Activated T-cell treated with anti-CD3 and anti-CD28 coated beads, Interleukin-2, amount 50 U/mL, for 4 hours (primary cell): ENCODE results near the gene CAPN13. TPM values are rescaled to one million over a fixed set of nuclear protein-coding genes. Genes with fewer than 3 reads are reported as not detected.

ENCODE experiments used
- ATAC-seq, 2 donors: fragments of 200-7000 bp; cut with Tn5 transposase; one replicate each; pipeline ENCODE4 v1.10.0; 2021
- DNase-seq: peaks from one replicate; pipeline ENCODE4 v3.0.0-alpha.2; 2020
- H3K27me3 Mint-ChIP-seq: one replicate; pipeline ENCODE4 v1.8.0; 2021; ENCODE audit warnings: low read depth, mixed read lengths
- H3K36me3 Mint-ChIP-seq: one replicate; pipeline ENCODE4 v1.8.0; 2022; ENCODE audit warnings: mixed read lengths; ENCODE audit not compliant: insufficient read depth
- H3K4me1 Mint-ChIP-seq: one replicate; pipeline ENCODE4 v1.8.0; 2021; ENCODE audit warnings: low read depth, mixed read lengths
- H3K4me3 Mint-ChIP-seq: one replicate; pipeline ENCODE4 v1.8.0; 2021; ENCODE audit warnings: mild to moderate bottlenecking, moderate library complexity, mixed read lengths
- H3K9me3 Mint-ChIP-seq: one replicate; pipeline ENCODE4 v1.8.0; 2021; ENCODE audit warnings: mixed read lengths
- total RNA-seq, 3 donors: library from RNA; stranded (reverse); gene quantifications; one replicate each; pipeline ENCODE4 v1.2.1, GENCODE V29; 2021

The CAPN13 gene
- total RNA-seq, 3 donors from 2014 or later: 0.08 TPM; not detected in 2

- Mint-ChIP-seq H3K9me3 (no peaks in the 10 kb centered on the region), H3K4me3 (no peak overlapping the region), H3K27me3 (peaks cover 15% of the 10 kb centered on the region), H3K36me3 (no peaks in the 10 kb centered on the region), H3K4me1 (no peaks in the 10 kb centered on the region)
- DNase-seq: no peak
- ATAC-seq: no peak
Observed at GRCh38 chr2:30764021-30764800, 43.0 kb downstream of the CAPN13 start.

- no peaks in the 10 kb centered on the region for H3K36me3 Mint-ChIP-seq
- no peaks in the 10 kb centered on the region for H3K4me1 Mint-ChIP-seq
- peaks cover 15% of the 10 kb centered on the region for H3K27me3 Mint-ChIP-seq
- no peak overlapping the region for H3K4me3 Mint-ChIP-seq
- ATAC-seq (no peak), DNase-seq (no peak)
- no peaks in the 10 kb centered on the region for H3K9me3 Mint-ChIP-seq
Observed at GRCh38 chr2:30763151-30763660, 44.0 kb downstream of the CAPN13 start.

GRCh38 chr2:30761226-30761625 is 46.0 kb downstream of the CAPN13 start:
- Mint-ChIP-seq H3K4me3 (no peak overlapping the region), H3K9me3 (no peaks in the 10 kb centered on the region), H3K27me3 (peaks cover 15% of the 10 kb centered on the region), H3K4me1 (no peaks in the 10 kb centered on the region), H3K36me3 (no peaks in the 10 kb centered on the region)
- no peak for ATAC-seq
- DNase-seq: no peak

GRCh38 chr2:30759481-30759880 is 47.8 kb downstream of the CAPN13 start:
- ATAC-seq (no peak), DNase-seq (no peak)
- Mint-ChIP-seq H3K36me3 (no peaks in the 10 kb centered on the region), H3K4me3 (no peak overlapping the region), H3K4me1 (no peaks in the 10 kb centered on the region), H3K27me3 (peaks cover 11% of the 10 kb centered on the region), H3K9me3 (no peaks in the 10 kb centered on the region)

GRCh38 chr2:30758191-30758651 is 49.0 kb downstream of the CAPN13 start:
- Mint-ChIP-seq H3K4me3 (no peak overlapping the region), H3K27me3 (peaks cover 13% of the 10 kb centered on the region), H3K4me1 (no peaks in the 10 kb centered on the region), H3K36me3 (no peaks in the 10 kb centered on the region), H3K9me3 (no peaks in the 10 kb centered on the region)
- ATAC-seq (no peak), DNase-seq (no peak)

- DNase-seq (no peak), ATAC-seq (no peak)
- Mint-ChIP-seq H3K9me3 (no peaks in the 10 kb centered on the region), H3K36me3 (no peaks in the 10 kb centered on the region), H3K4me1 (no peaks in the 10 kb centered on the region), H3K27me3 (peaks cover 13% of the 10 kb centered on the region), H3K4me3 (no peak overlapping the region)
Observed at GRCh38 chr2:30757749-30758148, 49.5 kb downstream of the CAPN13 start.

- no peak for DNase-seq
- Mint-ChIP-seq H3K4me3 (no peak overlapping the region), H3K9me3 (no peaks in the 10 kb centered on the region), H3K27me3 (peaks cover 13% of the 10 kb centered on the region), H3K4me1 (no peaks in the 10 kb centered on the region), H3K36me3 (no peaks in the 10 kb centered on the region)
- ATAC-seq: no peak
Observed at GRCh38 chr2:30756971-30757370, 50.3 kb downstream of the CAPN13 start.

GRCh38 chr2:30756051-30756719 is 51.1 kb downstream of the CAPN13 start:
- no peak for ATAC-seq
- Mint-ChIP-seq H3K9me3 (no peaks in the 10 kb centered on the region), H3K4me1 (no peaks in the 10 kb centered on the region), H3K36me3 (no peaks in the 10 kb centered on the region), H3K27me3 (peaks cover 13% of the 10 kb centered on the region), H3K4me3 (no peak overlapping the region)
- DNase-seq: no peak

- DNase-seq (no peak), ATAC-seq (no peak)
- no peaks in the 10 kb centered on the region for H3K36me3 Mint-ChIP-seq
- peaks cover 13% of the 10 kb centered on the region for H3K27me3 Mint-ChIP-seq
- H3K4me1 Mint-ChIP-seq: no peaks in the 10 kb centered on the region
- H3K4me3 Mint-ChIP-seq: no peak overlapping the region
- no peaks in the 10 kb centered on the region for H3K9me3 Mint-ChIP-seq
Observed at GRCh38 chr2:30753630-30754029, 53.6 kb downstream of the CAPN13 start.

GRCh38 chr2:30752811-30753210 is 54.4 kb downstream of the CAPN13 start:
- no peaks in the 10 kb centered on the region for H3K9me3 Mint-ChIP-seq
- no peak for DNase-seq
- no peak for ATAC-seq
- no peaks in the 10 kb centered on the region for H3K36me3 Mint-ChIP-seq
- H3K4me3 Mint-ChIP-seq: no peak overlapping the region
- peaks cover 12% of the 10 kb centered on the region for H3K27me3 Mint-ChIP-seq
- H3K4me1 Mint-ChIP-seq: no peaks in the 10 kb centered on the region

GRCh38 chr2:30747206-30747605 is 60.0 kb downstream of the CAPN13 start:
- Mint-ChIP-seq H3K27me3 (no peaks in the 10 kb centered on the region), H3K9me3 (no peaks in the 10 kb centered on the region), H3K4me1 (no peaks in the 10 kb centered on the region), H3K36me3 (no peaks in the 10 kb centered on the region), H3K4me3 (no peak overlapping the region)
- ATAC-seq (no peak), DNase-seq (no peak)

- DNase-seq (no peak), ATAC-seq (no peak)
- peaks cover 2% of the 10 kb centered on the region for H3K27me3 Mint-ChIP-seq
- H3K9me3 Mint-ChIP-seq: no peaks in the 10 kb centered on the region
- H3K4me1 Mint-ChIP-seq: no peaks in the 10 kb centered on the region
- no peaks in the 10 kb centered on the region for H3K36me3 Mint-ChIP-seq
- no peak overlapping the region for H3K4me3 Mint-ChIP-seq
Observed at GRCh38 chr2:30744823-30745222, 62.4 kb downstream of the CAPN13 start.

GRCh38 chr2:30741576-30741975 is 65.7 kb downstream of the CAPN13 start:
- no peaks in the 10 kb centered on the region for H3K4me1 Mint-ChIP-seq
- H3K36me3 Mint-ChIP-seq: no peaks in the 10 kb centered on the region
- no peak for ATAC-seq
- peaks cover 5% of the 10 kb centered on the region for H3K27me3 Mint-ChIP-seq
- no peaks in the 10 kb centered on the region for H3K9me3 Mint-ChIP-seq
- H3K4me3 Mint-ChIP-seq: no peak overlapping the region
- DNase-seq: no peak

- no peak overlapping the region for H3K4me3 Mint-ChIP-seq
- peaks cover 5% of the 10 kb centered on the region for H3K27me3 Mint-ChIP-seq
- H3K9me3 Mint-ChIP-seq: no peaks in the 10 kb centered on the region
- no peaks in the 10 kb centered on the region for H3K36me3 Mint-ChIP-seq
- ATAC-seq (no peak), DNase-seq (no peak)
- no peaks in the 10 kb centered on the region for H3K4me1 Mint-ChIP-seq
Observed at GRCh38 chr2:30738141-30738911, 68.9 kb downstream of the CAPN13 start.
